NCI-H1417 (cell line): ENCODE data around the gene PLEKHM3.
"Not testable (repeated sequence)": the region's sequence is repeated elsewhere in the genome, so short reads cannot be mapped to it uniquely, and the experiment has no call there.

ENCODE experiments used
- DNase-seq, 3 experiments: peaks; one replicate each; lab custom pipeline; 2025; lab: John Stamatoyannopoulos, UW

Gene PLEKHM3

GRCh38 chr2:207828361-207829057 lies 196.8 kb downstream of the PLEKHM3 start:
- DNase-seq: peak in 1 of 3 experiments; percentile 23

GRCh38 chr2:207825978-207826377 lies 199.3 kb downstream of the PLEKHM3 start:
- DNase-seq: no peak

GRCh38 chr2:207825045-207825954 lies 200.0 kb downstream of the PLEKHM3 start:
- DNase-seq: no peak

- DNase-seq: no peak
Observed at GRCh38 chr2:207823865-207824264, 201.5 kb downstream of the PLEKHM3 start.

- DNase-seq: no peak
Observed at GRCh38 chr2:207819839-207820784, 205.2 kb downstream of the PLEKHM3 start.

- no peak for DNase-seq
Observed at GRCh38 chr2:207819021-207819797, 206.1 kb downstream of the PLEKHM3 start.

GRCh38 chr2:207816546-207816945 lies 208.8 kb downstream of the PLEKHM3 start:
- no peak for DNase-seq

- DNase-seq: no peak
Observed at GRCh38 chr2:207815254-207815653, 210.1 kb downstream of the PLEKHM3 start.

GRCh38 chr2:207813942-207814341 lies 211.4 kb downstream of the PLEKHM3 start:
- no peak for DNase-seq

- DNase-seq: peak in 1 of 3 experiments; percentile 15
Observed at GRCh38 chr2:207813221-207813916, 212.0 kb downstream of the PLEKHM3 start.

GRCh38 chr2:207812726-207813080 lies 212.6 kb downstream of the PLEKHM3 start:
- no peak for DNase-seq

- no peak for DNase-seq
Observed at GRCh38 chr2:207812058-207812725, 213.1 kb downstream of the PLEKHM3 start.

GRCh38 chr2:207811658-207812057 lies 213.7 kb downstream of the PLEKHM3 start:
- DNase-seq: not testable (repeated sequence)

GRCh38 chr2:207810200-207810788 lies 215.0 kb downstream of the PLEKHM3 start:
- no peak for DNase-seq

- DNase-seq: no peak
Observed at GRCh38 chr2:207808119-207808518, 217.2 kb downstream of the PLEKHM3 start.

GRCh38 chr2:207807516-207807915 lies 217.8 kb downstream of the PLEKHM3 start:
- no peak for DNase-seq

- DNase-seq: no peak
Observed at GRCh38 chr2:207805566-207806226, 219.6 kb downstream of the PLEKHM3 start.

- DNase-seq: no peak
Observed at GRCh38 chr2:207802650-207803049, 222.7 kb downstream of the PLEKHM3 start.

- DNase-seq: peak in 2 of 3 experiments; percentile 39 to 78
Observed at GRCh38 chr2:207801259-207801658, 224.1 kb downstream of the PLEKHM3 start.
